ENCODE measurements around the gene LMNA. TPM values are rescaled to one million over a fixed set of nuclear protein-coding genes. Genes with fewer than 3 reads are reported as not detected.

LMNA gene
- total RNA-seq, 1 donor from 2014 or later, result 141 TPM

DNA sequence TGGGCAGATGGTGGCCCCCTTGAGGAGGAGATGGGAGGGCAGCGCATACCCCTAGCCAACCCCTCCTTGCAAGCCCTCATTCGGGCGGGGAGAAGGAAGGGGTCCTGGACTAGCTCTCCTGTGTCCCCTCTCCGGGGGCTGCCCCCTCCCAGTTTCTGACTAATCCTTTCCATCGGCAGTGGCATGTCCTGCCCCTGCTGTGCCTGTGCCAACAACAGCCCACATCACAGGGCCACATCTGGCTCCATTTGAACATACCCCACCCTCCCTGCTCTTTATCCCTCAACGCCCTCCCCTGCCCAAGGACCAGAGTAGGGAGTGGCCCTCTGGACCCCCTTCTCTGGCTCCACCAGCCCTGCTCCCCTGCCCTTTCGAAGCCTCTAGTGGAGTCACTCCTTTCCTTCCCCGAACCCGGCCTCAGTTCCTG, 11.0 kb upstream of the LMNA start:
- H3K4me1 Mint-ChIP-seq (ENCODE audit: unreplicated experiment), result peaks cover 60% of the 10 kb centered on the region
- no peaks in the 10 kb centered on the region for H3K27me3 Mint-ChIP-seq
- H3K4me3 Mint-ChIP-seq, result peak overlapping the region; percentile 74
- no peak for DNase-seq (ENCODE audit: extremely low spot score, unreplicated experiment)
- TF ChIP-seq, protein P1, sequence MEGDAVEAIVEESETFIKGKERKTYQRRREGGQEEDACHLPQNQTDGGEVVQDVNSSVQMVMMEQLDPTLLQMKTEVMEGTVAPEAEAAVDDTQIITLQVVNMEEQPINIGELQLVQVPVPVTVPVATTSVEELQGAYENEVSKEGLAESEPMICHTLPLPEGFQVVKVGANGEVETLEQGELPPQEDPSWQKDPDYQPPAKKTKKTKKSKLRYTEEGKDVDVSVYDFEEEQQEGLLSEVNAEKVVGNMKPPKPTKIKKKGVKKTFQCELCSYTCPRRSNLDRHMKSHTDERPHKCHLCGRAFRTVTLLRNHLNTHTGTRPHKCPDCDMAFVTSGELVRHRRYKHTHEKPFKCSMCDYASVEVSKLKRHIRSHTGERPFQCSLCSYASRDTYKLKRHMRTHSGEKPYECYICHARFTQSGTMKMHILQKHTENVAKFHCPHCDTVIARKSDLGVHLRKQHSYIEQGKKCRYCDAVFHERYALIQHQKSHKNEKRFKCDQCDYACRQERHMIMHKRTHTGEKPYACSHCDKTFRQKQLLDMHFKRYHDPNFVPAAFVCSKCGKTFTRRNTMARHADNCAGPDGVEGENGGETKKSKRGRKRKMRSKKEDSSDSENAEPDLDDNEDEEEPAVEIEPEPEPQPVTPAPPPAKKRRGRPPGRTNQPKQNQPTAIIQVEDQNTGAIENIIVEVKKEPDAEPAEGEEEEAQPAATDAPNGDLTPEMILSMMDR (conservative IDR thresholded peaks at IDR 0.05), result no peak
- H3K9me3 Mint-ChIP-seq, result no peaks in the 10 kb centered on the region
- H3K36me3 Mint-ChIP-seq, result no peaks in the 10 kb centered on the region
- peak overlapping the region; percentile 99 for H3K27ac Mint-ChIP-seq

DNA sequence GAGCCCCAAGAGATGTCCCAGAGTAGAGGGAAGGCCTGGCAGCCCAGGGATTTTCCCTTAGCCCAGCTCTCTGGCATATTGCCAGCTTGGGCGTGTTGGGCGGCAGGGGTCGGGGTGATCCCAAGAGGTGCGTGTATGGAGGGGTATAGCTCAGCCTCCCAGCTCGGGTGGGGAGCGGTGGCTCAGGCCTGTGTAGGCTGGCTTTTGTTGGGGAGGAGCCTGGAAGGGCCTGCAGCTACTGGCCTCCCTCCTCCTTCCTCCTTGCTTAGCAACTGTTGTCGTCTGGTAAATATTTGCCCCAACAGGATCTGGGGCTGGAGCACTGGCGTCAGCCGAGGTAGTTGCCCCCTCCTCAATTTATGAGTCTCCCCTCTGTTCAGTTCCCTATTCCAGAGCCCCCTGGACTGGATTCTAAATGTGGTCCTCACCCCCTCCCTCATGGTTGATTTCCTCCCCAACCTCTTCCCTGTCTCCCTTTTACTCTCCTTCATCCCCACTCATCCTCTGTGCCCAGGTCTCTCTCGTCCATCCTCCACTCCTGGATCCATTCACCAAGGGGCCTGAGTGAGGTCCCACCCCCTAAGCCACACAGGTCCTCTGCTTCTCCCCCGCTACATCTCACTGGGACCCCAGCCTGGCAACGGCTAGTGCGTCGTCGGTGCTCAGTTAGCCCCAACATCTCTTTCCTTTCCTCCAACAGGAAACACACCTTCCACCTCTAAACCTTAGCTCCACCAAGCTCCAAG, 10.3 kb upstream of the LMNA start:
- H3K4me1 Mint-ChIP-seq (ENCODE audit: unreplicated experiment), result peaks cover 59% of the 10 kb centered on the region
- no peaks in the 10 kb centered on the region for H3K9me3 Mint-ChIP-seq
- peak overlapping the region; percentile 74 for H3K4me3 Mint-ChIP-seq
- TF ChIP-seq, protein P1 (conservative IDR thresholded peaks at IDR 0.05), result no peak
- peak overlapping the region; percentile 99 for H3K27ac Mint-ChIP-seq
- no peak for DNase-seq (ENCODE audit: extremely low spot score, unreplicated experiment)
- no peaks in the 10 kb centered on the region for H3K27me3 Mint-ChIP-seq
- H3K36me3 Mint-ChIP-seq, result no peaks in the 10 kb centered on the region

DNA sequence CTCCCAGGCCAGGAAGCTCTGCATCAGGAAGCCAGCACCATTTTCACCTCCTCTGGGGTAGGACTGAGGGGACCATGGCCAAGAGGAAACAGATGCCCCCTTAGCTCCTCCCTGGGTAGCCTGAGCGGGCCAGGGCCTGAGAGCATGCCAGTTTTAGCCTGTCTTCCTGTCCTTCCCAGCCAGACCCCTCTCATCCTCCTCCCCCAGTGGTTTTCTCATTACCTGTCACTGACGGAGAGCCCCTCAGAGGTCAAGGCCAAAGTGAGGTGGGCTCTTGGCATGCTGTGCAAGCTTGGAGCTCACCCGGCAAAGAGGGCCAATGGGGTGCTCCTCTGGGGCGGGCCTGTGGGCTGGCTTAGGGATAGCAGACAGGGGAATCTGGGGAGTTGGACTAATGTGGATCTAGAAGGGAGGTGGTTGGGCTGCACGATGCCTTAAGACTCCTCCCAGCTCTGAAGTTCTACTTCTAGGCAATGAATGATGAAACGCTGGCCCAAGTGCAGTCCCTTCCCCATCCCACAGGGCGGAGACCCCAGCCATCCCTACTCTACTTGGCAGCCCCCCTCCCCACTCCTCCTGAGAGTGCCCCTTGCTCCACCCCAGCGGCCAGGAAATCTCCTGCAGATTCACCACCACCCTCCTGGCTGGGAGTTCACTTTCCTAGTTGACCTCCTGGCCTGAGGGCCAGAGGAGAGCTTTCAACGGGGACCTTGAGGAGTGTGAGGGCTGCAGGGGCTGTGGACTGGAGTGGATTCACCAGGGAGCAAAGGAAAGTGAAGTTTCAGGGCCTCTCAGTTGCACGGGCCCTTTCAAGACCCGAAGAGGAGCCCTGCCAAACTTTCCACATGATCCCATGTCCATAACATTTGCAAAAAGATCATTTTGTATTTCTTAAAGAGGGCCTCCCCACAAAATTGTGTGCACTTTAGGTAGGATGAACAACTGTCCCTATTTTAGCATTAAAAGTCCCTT, 9.4 kb upstream of the LMNA start:
- Mint-ChIP-seq H3K27me3 (no peaks in the 10 kb centered on the region), H3K9me3 (no peaks in the 10 kb centered on the region), H3K36me3 (no peaks in the 10 kb centered on the region), H3K4me1 (ENCODE audit: unreplicated experiment) (peaks cover 56% of the 10 kb centered on the region), H3K27ac (peak overlapping the region; percentile 99), H3K4me3 (peak overlapping the region; percentile 83)
- DNase-seq (ENCODE audit: extremely low spot score, unreplicated experiment), result no peak
- TF ChIP-seq, protein P1 (conservative IDR thresholded peaks at IDR 0.05), result peak; percentile 50

DNA sequence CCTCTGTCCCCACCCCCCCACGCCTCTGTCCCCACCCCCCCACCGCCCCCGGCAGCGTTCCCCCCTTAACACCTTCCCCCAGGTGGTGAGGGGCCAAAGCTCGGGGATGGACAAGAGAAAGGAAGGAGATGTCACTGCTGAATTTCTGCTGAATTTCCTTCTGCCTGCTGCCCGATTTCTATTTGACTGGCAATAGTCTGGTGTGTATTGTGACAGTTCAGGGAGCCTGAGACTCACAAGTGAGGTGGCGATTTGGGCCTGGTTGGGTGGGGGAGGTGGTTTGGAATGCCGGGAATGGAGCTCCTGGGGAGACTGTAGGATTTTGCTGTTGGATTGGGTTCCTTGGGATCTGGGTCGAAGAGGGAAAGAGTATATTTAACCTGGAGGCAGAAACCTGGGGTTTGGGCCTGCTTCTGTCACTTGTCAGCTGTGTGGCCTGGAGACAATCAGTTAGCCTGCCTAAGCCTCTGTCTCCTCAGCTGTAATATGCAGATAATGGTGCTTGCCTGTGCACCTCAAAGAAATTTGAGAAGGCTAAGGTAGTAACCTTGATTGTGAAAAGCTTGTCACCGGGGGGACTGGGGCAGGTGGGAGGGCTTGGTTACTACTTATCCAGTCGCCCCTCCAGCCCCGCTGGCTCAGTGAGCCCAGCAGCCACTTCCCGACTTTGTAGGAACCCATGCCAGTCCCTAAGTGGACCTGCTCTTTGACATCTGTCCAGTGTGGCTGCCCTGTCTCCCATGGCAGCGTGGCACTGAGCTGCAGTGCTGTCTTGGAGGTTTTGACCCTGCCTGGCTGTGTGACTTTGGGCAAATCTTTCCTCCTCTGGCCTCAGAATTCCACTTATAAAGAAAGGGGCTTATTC, 7.7 kb upstream of the LMNA start:
- peaks cover 47% of the 10 kb centered on the region for H3K4me1 Mint-ChIP-seq (ENCODE audit: unreplicated experiment)
- no peaks in the 10 kb centered on the region for H3K27me3 Mint-ChIP-seq

More for the DNA sequence above, 7.7 kb upstream of the LMNA start:
- no peak for DNase-seq (ENCODE audit: extremely low spot score, unreplicated experiment)
- no peaks in the 10 kb centered on the region for H3K36me3 Mint-ChIP-seq
- H3K27ac Mint-ChIP-seq, result peak overlapping the region; percentile 99
- TF ChIP-seq, protein P1 (conservative IDR thresholded peaks at IDR 0.05), result no peak
- H3K4me3 Mint-ChIP-seq, result peak overlapping the region; percentile 79
- H3K9me3 Mint-ChIP-seq, result no peaks in the 10 kb centered on the region

All from type B pancreatic cell (in vitro differentiated cells).